ENCODE results near the gene PCBD1. TPM values are rescaled to one million over a fixed set of nuclear protein-coding genes. Genes with fewer than 3 reads are reported as not detected.

The PCBD1 gene
- total RNA-seq, 1 donor from 2014 or later: 34.4 TPM

GRCh38 chr10:70851597-70852475 is 36.5 kb downstream of the PCBD1 start:
- H3K4me1 ChIP-seq (ENCODE audit: control insufficient read depth in 3 of 3, insufficient read depth in 3 of 3, low read length in 3 of 3): peaks cover 3 to 6% (median 5%) of the 10 kb centered on the region in 3 donors
- no peak overlapping the region for H3K4me3 ChIP-seq (ENCODE audit: low read length in 3 of 3)
- H3K36me3 ChIP-seq (ENCODE audit: control insufficient read depth in 3 of 3, insufficient read depth in 3 of 3, low read length in 3 of 3): peaks cover 0 to 18% (median 14%) of the 10 kb centered on the region in 3 donors
- H3K9ac ChIP-seq (ENCODE audit: low read depth in 1 of 3, low read length in 3 of 3): no peak overlapping the region
- no peaks in the 10 kb centered on the region for H3K9me3 ChIP-seq (ENCODE audit: control insufficient read depth in 3 of 3, low read length in 3 of 3)
- H3K27me3 ChIP-seq (ENCODE audit: control insufficient read depth in 3 of 3, insufficient read depth in 3 of 3, low read length in 3 of 3): no peaks in the 10 kb centered on the region
- H3K27ac ChIP-seq (ENCODE audit: low read depth, low read length): no peak overlapping the region

GRCh38 chr10:70850097-70850496 is 38.3 kb downstream of the PCBD1 start:
- H3K4me3 ChIP-seq (ENCODE audit: low read length in 3 of 3): no peak overlapping the region
- peaks cover 3 to 6% (median 5%) of the 10 kb centered on the region in 3 donors for H3K4me1 ChIP-seq (ENCODE audit: control insufficient read depth in 3 of 3, insufficient read depth in 3 of 3, low read length in 3 of 3)
- H3K9me3 ChIP-seq (ENCODE audit: control insufficient read depth in 3 of 3, low read length in 3 of 3): no peaks in the 10 kb centered on the region
- H3K27ac ChIP-seq (ENCODE audit: low read depth, low read length): no peak overlapping the region
- peaks cover 6 to 17% (median 16%) of the 10 kb centered on the region in 3 donors for H3K36me3 ChIP-seq (ENCODE audit: control insufficient read depth in 3 of 3, insufficient read depth in 3 of 3, low read length in 3 of 3)
- no peaks in the 10 kb centered on the region for H3K27me3 ChIP-seq (ENCODE audit: control insufficient read depth in 3 of 3, insufficient read depth in 3 of 3, low read length in 3 of 3)
- no peak overlapping the region for H3K9ac ChIP-seq (ENCODE audit: low read depth in 1 of 3, low read length in 3 of 3)

- no peak overlapping the region for H3K4me3 ChIP-seq (ENCODE audit: low read length in 3 of 3)
- H3K9me3 ChIP-seq (ENCODE audit: control insufficient read depth in 3 of 3, low read length in 3 of 3): no peaks in the 10 kb centered on the region
- H3K9ac ChIP-seq (ENCODE audit: low read depth in 1 of 3, low read length in 3 of 3): no peak overlapping the region
- no peaks in the 10 kb centered on the region for H3K27me3 ChIP-seq (ENCODE audit: control insufficient read depth in 3 of 3, insufficient read depth in 3 of 3, low read length in 3 of 3)
- H3K4me1 ChIP-seq (ENCODE audit: control insufficient read depth in 3 of 3, insufficient read depth in 3 of 3, low read length in 3 of 3): peaks cover 3 to 6% (median 5%) of the 10 kb centered on the region in 3 donors
- H3K36me3 ChIP-seq (ENCODE audit: control insufficient read depth in 3 of 3, insufficient read depth in 3 of 3, low read length in 3 of 3): peaks cover 6 to 17% (median 14%) of the 10 kb centered on the region in 3 donors
- H3K27ac ChIP-seq (ENCODE audit: low read depth, low read length): no peak overlapping the region
Measured at GRCh38 chr10:70849582-70850016, 38.8 kb downstream of the PCBD1 start.

GRCh38 chr10:70847659-70848360 is 40.6 kb downstream of the PCBD1 start:
- Histone ChIP-seq H3K36me3 (ENCODE audit: control insufficient read depth in 3 of 3, insufficient read depth in 3 of 3, low read length in 3 of 3) (peaks cover 6 to 22% (median 10%) of the 10 kb centered on the region in 3 donors), H3K9ac (ENCODE audit: low read depth in 1 of 3, low read length in 3 of 3) (no peak overlapping the region), H3K4me1 (ENCODE audit: control insufficient read depth in 3 of 3, insufficient read depth in 3 of 3, low read length in 3 of 3) (peaks cover 3 to 6% (median 5%) of the 10 kb centered on the region in 3 donors), H3K27ac (ENCODE audit: low read depth, low read length) (no peak overlapping the region), H3K9me3 (ENCODE audit: control insufficient read depth in 3 of 3, low read length in 3 of 3) (no peaks in the 10 kb centered on the region), H3K27me3 (ENCODE audit: control insufficient read depth in 3 of 3, insufficient read depth in 3 of 3, low read length in 3 of 3) (no peaks in the 10 kb centered on the region), H3K4me3 (ENCODE audit: low read length in 3 of 3) (no peak overlapping the region)

GRCh38 chr10:70846795-70847194 is 41.6 kb downstream of the PCBD1 start:
- no peak overlapping the region for H3K27ac ChIP-seq (ENCODE audit: low read depth, low read length)
- no peaks in the 10 kb centered on the region for H3K9me3 ChIP-seq (ENCODE audit: control insufficient read depth in 3 of 3, low read length in 3 of 3)
- H3K9ac ChIP-seq (ENCODE audit: low read depth in 1 of 3, low read length in 3 of 3): no peak overlapping the region
- H3K36me3 ChIP-seq (ENCODE audit: control insufficient read depth in 3 of 3, insufficient read depth in 3 of 3, low read length in 3 of 3): peaks cover 5 to 14% (median 6%) of the 10 kb centered on the region in 3 donors
- H3K4me3 ChIP-seq (ENCODE audit: low read length in 3 of 3): no peak overlapping the region
- H3K27me3 ChIP-seq (ENCODE audit: control insufficient read depth in 3 of 3, insufficient read depth in 3 of 3, low read length in 3 of 3): no peaks in the 10 kb centered on the region
- H3K4me1 ChIP-seq (ENCODE audit: control insufficient read depth in 3 of 3, insufficient read depth in 3 of 3, low read length in 3 of 3): peaks cover under 1 to 6% (median 5%) of the 10 kb centered on the region in 3 donors

- Histone ChIP-seq H3K27ac (ENCODE audit: low read depth, low read length) (no peak overlapping the region), H3K36me3 (ENCODE audit: control insufficient read depth in 3 of 3, insufficient read depth in 3 of 3, low read length in 3 of 3) (peaks cover 4 to 11% (median 6%) of the 10 kb centered on the region in 3 donors), H3K9me3 (ENCODE audit: control insufficient read depth in 3 of 3, low read length in 3 of 3) (no peaks in the 10 kb centered on the region)
Measured at GRCh38 chr10:70845816-70846215, 42.5 kb downstream of the PCBD1 start.

GRCh38 chr10:70845256-70845655 is 43.1 kb downstream of the PCBD1 start:
- Histone ChIP-seq H3K9ac (ENCODE audit: low read depth in 1 of 3, low read length in 3 of 3) (no peak overlapping the region), H3K4me3 (ENCODE audit: low read length in 3 of 3) (no peak overlapping the region), H3K9me3 (ENCODE audit: control insufficient read depth in 3 of 3, low read length in 3 of 3) (no peaks in the 10 kb centered on the region), H3K36me3 (ENCODE audit: control insufficient read depth in 3 of 3, insufficient read depth in 3 of 3, low read length in 3 of 3) (peaks cover 4 to 11% (median 6%) of the 10 kb centered on the region in 3 donors), H3K27ac (ENCODE audit: low read depth, low read length) (no peak overlapping the region), H3K4me1 (ENCODE audit: control insufficient read depth in 3 of 3, insufficient read depth in 3 of 3, low read length in 3 of 3) (peaks cover 0 to 6% (median 5%) of the 10 kb centered on the region in 3 donors), H3K27me3 (ENCODE audit: control insufficient read depth in 3 of 3, insufficient read depth in 3 of 3, low read length in 3 of 3) (no peaks in the 10 kb centered on the region)

More at GRCh38 chr10:70845816-70846215, 42.5 kb downstream of the PCBD1 start:
- no peak overlapping the region for H3K4me3 ChIP-seq (ENCODE audit: low read length in 3 of 3)
- no peak overlapping the region for H3K9ac ChIP-seq (ENCODE audit: low read depth in 1 of 3, low read length in 3 of 3)
- H3K27me3 ChIP-seq (ENCODE audit: control insufficient read depth in 3 of 3, insufficient read depth in 3 of 3, low read length in 3 of 3): no peaks in the 10 kb centered on the region
- H3K4me1 ChIP-seq (ENCODE audit: control insufficient read depth in 3 of 3, insufficient read depth in 3 of 3, low read length in 3 of 3): peaks cover 0 to 6% (median 5%) of the 10 kb centered on the region in 3 donors

GRCh38 chr10:70843776-70844489 is 44.4 kb downstream of the PCBD1 start:
- peaks cover 4 to 11% (median 6%) of the 10 kb centered on the region in 3 donors for H3K36me3 ChIP-seq (ENCODE audit: control insufficient read depth in 3 of 3, insufficient read depth in 3 of 3, low read length in 3 of 3)
- H3K9me3 ChIP-seq (ENCODE audit: control insufficient read depth in 3 of 3, low read length in 3 of 3): no peaks in the 10 kb centered on the region
- peaks cover 0 to 6% (median 5%) of the 10 kb centered on the region in 3 donors for H3K4me1 ChIP-seq (ENCODE audit: control insufficient read depth in 3 of 3, insufficient read depth in 3 of 3, low read length in 3 of 3)
- H3K27me3 ChIP-seq (ENCODE audit: control insufficient read depth in 3 of 3, insufficient read depth in 3 of 3, low read length in 3 of 3): no peaks in the 10 kb centered on the region
- no peak overlapping the region for H3K4me3 ChIP-seq (ENCODE audit: low read length in 3 of 3)
- H3K27ac ChIP-seq (ENCODE audit: low read depth, low read length): no peak overlapping the region
- H3K9ac ChIP-seq (ENCODE audit: low read depth in 1 of 3, low read length in 3 of 3): no peak overlapping the region

- Histone ChIP-seq H3K27me3 (ENCODE audit: control insufficient read depth in 3 of 3, insufficient read depth in 3 of 3, low read length in 3 of 3) (no peaks in the 10 kb centered on the region), H3K4me1 (ENCODE audit: control insufficient read depth in 3 of 3, insufficient read depth in 3 of 3, low read length in 3 of 3) (peaks cover 0 to 6% (median 5%) of the 10 kb centered on the region in 3 donors), H3K4me3 (ENCODE audit: low read length in 3 of 3) (no peak overlapping the region), H3K9ac (ENCODE audit: low read depth in 1 of 3, low read length in 3 of 3) (no peak overlapping the region), H3K36me3 (ENCODE audit: control insufficient read depth in 3 of 3, insufficient read depth in 3 of 3, low read length in 3 of 3) (peaks cover 4 to 11% (median 6%) of the 10 kb centered on the region in 3 donors), H3K9me3 (ENCODE audit: control insufficient read depth in 3 of 3, low read length in 3 of 3) (no peaks in the 10 kb centered on the region), H3K27ac (ENCODE audit: low read depth, low read length) (no peak overlapping the region)
Measured at GRCh38 chr10:70843333-70843732, 45.0 kb downstream of the PCBD1 start.

Measured in skeletal muscle tissue (tissue), 4 donors.